Measurements from ENCODE around the gene VAV2.
A peak's percentile ranks its signal among the peaks of the same experiment; 100 is the strongest.
"Not testable (repeated sequence)": the region's sequence is repeated elsewhere in the genome, so short reads cannot be mapped to it uniquely, and the experiment has no call there.

VAV2 gene

DNA sequence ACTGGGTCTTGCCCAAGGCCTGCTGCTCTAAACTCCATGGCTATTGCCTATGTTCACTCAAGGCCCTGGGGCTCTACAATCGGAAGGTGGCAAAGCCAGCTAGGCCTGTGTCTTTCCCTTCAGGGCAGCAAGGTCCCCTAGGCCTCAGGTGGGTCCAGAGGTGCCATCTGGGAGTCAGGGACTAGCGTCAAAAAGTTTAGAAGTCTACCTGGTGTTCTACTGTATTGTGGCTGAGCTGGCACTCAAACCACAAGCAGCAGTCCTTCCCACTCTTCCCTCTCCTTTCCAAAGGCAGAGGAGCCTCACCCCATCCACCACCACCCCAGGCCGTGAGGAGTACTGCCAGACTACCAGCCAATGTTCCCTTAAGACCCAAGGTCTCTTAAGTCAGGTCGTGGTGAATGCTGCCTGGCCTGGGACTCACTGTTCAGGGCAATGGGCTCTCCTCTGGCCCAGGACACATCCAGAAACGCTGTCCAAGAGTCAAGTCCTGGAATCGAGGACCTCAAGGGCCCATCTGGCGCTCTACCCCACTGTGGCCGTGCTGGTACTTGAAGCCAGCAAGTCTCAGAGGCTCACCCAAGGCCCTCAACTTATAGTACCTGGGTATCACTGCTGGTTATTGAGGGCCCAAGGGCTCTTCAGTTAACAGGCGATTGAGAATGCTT is 241.0 kb downstream of the VAV2 start:
- H3K27ac ChIP-seq (replicated peaks; ENCODE audit: low read length), result no peak overlapping the region
- no peak overlapping the region for H3K4me2 ChIP-seq (ENCODE audit: insufficient read depth, low read length, poor library complexity, severe bottlenecking)
- H2AK5ac ChIP-seq (ENCODE audit: low read depth, low read length), result no peak overlapping the region
- no peak overlapping the region for H2BK5ac ChIP-seq (ENCODE audit: low read length)
- DNase-seq (ENCODE audit: low spot score), result no peak
- H2AFZ ChIP-seq (ENCODE audit: low read length), result no peak overlapping the region
- no peak overlapping the region for H3K23ac ChIP-seq (ENCODE audit: low read depth, low read length, poor library complexity)
- no peak overlapping the region for H3K14ac ChIP-seq (ENCODE audit: low read length)
- no peak overlapping the region for H3K18ac ChIP-seq (ENCODE audit: low read length)
- H3K79me1 ChIP-seq (ENCODE audit: low read depth, low read length), result no peaks in the 10 kb centered on the region
- no peaks in the 10 kb centered on the region for H3K36me3 ChIP-seq (replicated peaks in 1 of 2; ENCODE audit: control insufficient read depth in 2 of 2, insufficient read depth in 2 of 2, low read length in 2 of 2)
- no peak overlapping the region for H4K91ac ChIP-seq (ENCODE audit: low read depth, low read length, poor library complexity)
- H4K8ac ChIP-seq (ENCODE audit: low read depth, low read length), result no peak overlapping the region
- peaks cover 0 to 2% (median 0%) of the 10 kb centered on the region in 3 experiments for H3K27me3 ChIP-seq (ENCODE audit: control insufficient read depth in 3 of 3, insufficient read depth in 3 of 3, low read depth in 1 of 3, low read length in 3 of 3)
- H2BK12ac ChIP-seq (ENCODE audit: low read length), result no peak overlapping the region
- H3K4me1 ChIP-seq (ENCODE audit: control insufficient read depth in 2 of 2, insufficient read depth in 1 of 2, low read depth in 1 of 2, low read length in 2 of 2), result peaks cover 0 to 9% of the 10 kb centered on the region in 2 donors
- H3K4me3 ChIP-seq (ENCODE audit: low read length in 2 of 2), result no peak overlapping the region
- H3K9ac ChIP-seq (ENCODE audit: low read depth, low read length, poor library complexity), result no peak overlapping the region
- peaks cover 8 to 9% of the 10 kb centered on the region in 2 donors for H3K9me3 ChIP-seq (replicated peaks in 1 of 2; ENCODE audit: control insufficient read depth in 2 of 2, insufficient read depth in 1 of 2, low read depth in 1 of 2, low read length in 2 of 2)
- WGBS, 2 donors (ENCODE audit: extremely low coverage in 2 of 2, insufficient read length in 2 of 2, insufficient replicate concordance in 1 of 2), result no CpG with 5 or more reads among the region's 9 CpGs
- no peak overlapping the region for H2BK120ac ChIP-seq (ENCODE audit: low read depth, low read length)
- no peak overlapping the region for H3K4ac ChIP-seq (ENCODE audit: low read length)
- H2BK15ac ChIP-seq (ENCODE audit: low read length), result no peak overlapping the region

DNA sequence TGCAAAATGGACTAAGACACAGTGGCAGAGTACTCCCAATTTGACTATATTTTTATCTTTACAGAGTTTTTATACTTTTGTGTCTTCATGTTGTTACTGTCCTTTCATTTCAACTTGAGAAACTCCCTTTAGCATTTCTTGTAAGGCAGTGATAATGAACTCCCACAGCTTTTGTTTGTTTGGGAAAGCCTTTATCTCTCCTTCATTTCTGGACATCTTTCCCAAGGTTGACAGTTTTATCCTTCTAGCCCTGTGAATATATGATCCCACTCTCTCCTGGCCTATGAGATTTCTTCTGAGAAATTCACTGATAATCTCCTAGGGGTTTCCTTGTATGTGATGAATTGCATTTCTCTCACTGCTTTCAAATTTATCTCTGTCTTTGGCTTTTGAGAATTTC is 244.8 kb downstream of the VAV2 start:
- H2AK5ac ChIP-seq (ENCODE audit: low read depth, low read length), result no peak overlapping the region
- H2BK5ac ChIP-seq (ENCODE audit: low read length), result no peak overlapping the region
- H3K27ac ChIP-seq (replicated peaks; ENCODE audit: low read length), result no peak overlapping the region
- H3K18ac ChIP-seq (ENCODE audit: low read length), result no peak overlapping the region
- no peak overlapping the region for H2BK15ac ChIP-seq (ENCODE audit: low read length)
- no peak overlapping the region for H3K9ac ChIP-seq (ENCODE audit: low read depth, low read length, poor library complexity)
- H3K4me2 ChIP-seq (ENCODE audit: insufficient read depth, low read length, poor library complexity, severe bottlenecking), result no peak overlapping the region
- no peaks in the 10 kb centered on the region for H3K27me3 ChIP-seq (ENCODE audit: control insufficient read depth in 3 of 3, insufficient read depth in 3 of 3, low read depth in 1 of 3, low read length in 3 of 3)
- H4K91ac ChIP-seq (ENCODE audit: low read depth, low read length, poor library complexity), result no peak overlapping the region
- no peaks in the 10 kb centered on the region for H3K36me3 ChIP-seq (replicated peaks in 1 of 2; ENCODE audit: control insufficient read depth in 2 of 2, insufficient read depth in 2 of 2, low read length in 2 of 2)
- no peak overlapping the region for H2AFZ ChIP-seq (ENCODE audit: low read length)
- no peak for DNase-seq (ENCODE audit: low spot score)
- H3K14ac ChIP-seq (ENCODE audit: low read length), result no peak overlapping the region
- H3K79me1 ChIP-seq (ENCODE audit: low read depth, low read length), result no peaks in the 10 kb centered on the region
- H4K8ac ChIP-seq (ENCODE audit: low read depth, low read length), result no peak overlapping the region
- peaks cover 0 to 6% of the 10 kb centered on the region in 2 donors for H3K4me1 ChIP-seq (ENCODE audit: control insufficient read depth in 2 of 2, insufficient read depth in 1 of 2, low read depth in 1 of 2, low read length in 2 of 2)
- no peak overlapping the region for H3K23ac ChIP-seq (ENCODE audit: low read depth, low read length, poor library complexity)
- no peak overlapping the region for H3K4me3 ChIP-seq (ENCODE audit: low read length in 2 of 2)
- H3K4ac ChIP-seq (ENCODE audit: low read length), result no peak overlapping the region
- H2BK120ac ChIP-seq (ENCODE audit: low read depth, low read length), result no peak overlapping the region
- no peak overlapping the region for H2BK12ac ChIP-seq (ENCODE audit: low read length)
- peaks cover 4 to 5% of the 10 kb centered on the region in 2 donors for H3K9me3 ChIP-seq (replicated peaks in 1 of 2; ENCODE audit: control insufficient read depth in 2 of 2, insufficient read depth in 1 of 2, low read depth in 1 of 2, low read length in 2 of 2)

DNA sequence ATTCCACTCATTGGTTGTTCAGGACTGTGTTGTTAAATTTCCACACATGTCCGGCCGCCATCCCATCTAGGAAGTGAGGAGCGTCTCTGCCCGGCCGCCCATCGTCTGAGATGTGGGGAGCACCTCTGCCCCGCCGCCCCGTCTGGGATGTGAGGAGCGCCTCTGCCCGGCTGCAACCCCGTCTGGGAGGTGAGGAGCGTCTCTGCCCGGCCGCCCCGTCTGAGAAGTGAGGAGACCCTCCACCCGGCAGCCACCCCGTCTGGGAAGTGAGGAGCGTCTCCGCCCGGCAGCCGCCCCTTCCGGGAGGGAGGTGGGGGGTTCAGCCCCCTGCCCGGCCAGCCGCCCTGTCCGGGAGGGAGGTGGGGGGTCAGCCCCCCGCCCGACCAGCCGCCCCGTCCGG is 247.6 kb downstream of the VAV2 start:
- H3K79me1 ChIP-seq (ENCODE audit: low read depth, low read length); H3K9ac ChIP-seq (ENCODE audit: low read depth, low read length, poor library complexity); H3K23ac ChIP-seq (ENCODE audit: low read depth, low read length, poor library complexity); H3K4me3 ChIP-seq (ENCODE audit: low read length in 2 of 2); H2AFZ ChIP-seq (ENCODE audit: low read length); H4K91ac ChIP-seq (ENCODE audit: low read depth, low read length, poor library complexity); H3K9me3 ChIP-seq (replicated peaks in 1 of 2; ENCODE audit: control insufficient read depth in 2 of 2, insufficient read depth in 1 of 2, low read depth in 1 of 2, low read length in 2 of 2); H4K8ac ChIP-seq (ENCODE audit: low read depth, low read length); DNase-seq (ENCODE audit: low spot score); H3K4me1 ChIP-seq (ENCODE audit: control insufficient read depth in 2 of 2, insufficient read depth in 1 of 2, low read depth in 1 of 2, low read length in 2 of 2); H3K36me3 ChIP-seq (replicated peaks in 1 of 2; ENCODE audit: control insufficient read depth in 2 of 2, insufficient read depth in 2 of 2, low read length in 2 of 2); H2BK5ac ChIP-seq (ENCODE audit: low read length); H3K18ac ChIP-seq (ENCODE audit: low read length); H3K27ac ChIP-seq (replicated peaks; ENCODE audit: low read length); H2BK120ac ChIP-seq (ENCODE audit: low read depth, low read length); H3K4me2 ChIP-seq (ENCODE audit: insufficient read depth, low read length, poor library complexity, severe bottlenecking); H3K4ac ChIP-seq (ENCODE audit: low read length); H3K14ac ChIP-seq (ENCODE audit: low read length); H2AK5ac ChIP-seq (ENCODE audit: low read depth, low read length); H2BK15ac ChIP-seq (ENCODE audit: low read length); H2BK12ac ChIP-seq (ENCODE audit: low read length); H3K27me3 ChIP-seq (ENCODE audit: control insufficient read depth in 3 of 3, insufficient read depth in 3 of 3, low read depth in 1 of 3, low read length in 3 of 3): not testable (repeated sequence)
- no CpG with 5 or more reads among the region's 31 CpGs for WGBS, 2 donors (ENCODE audit: extremely low coverage in 2 of 2, insufficient read length in 2 of 2, insufficient replicate concordance in 1 of 2)

DNA sequence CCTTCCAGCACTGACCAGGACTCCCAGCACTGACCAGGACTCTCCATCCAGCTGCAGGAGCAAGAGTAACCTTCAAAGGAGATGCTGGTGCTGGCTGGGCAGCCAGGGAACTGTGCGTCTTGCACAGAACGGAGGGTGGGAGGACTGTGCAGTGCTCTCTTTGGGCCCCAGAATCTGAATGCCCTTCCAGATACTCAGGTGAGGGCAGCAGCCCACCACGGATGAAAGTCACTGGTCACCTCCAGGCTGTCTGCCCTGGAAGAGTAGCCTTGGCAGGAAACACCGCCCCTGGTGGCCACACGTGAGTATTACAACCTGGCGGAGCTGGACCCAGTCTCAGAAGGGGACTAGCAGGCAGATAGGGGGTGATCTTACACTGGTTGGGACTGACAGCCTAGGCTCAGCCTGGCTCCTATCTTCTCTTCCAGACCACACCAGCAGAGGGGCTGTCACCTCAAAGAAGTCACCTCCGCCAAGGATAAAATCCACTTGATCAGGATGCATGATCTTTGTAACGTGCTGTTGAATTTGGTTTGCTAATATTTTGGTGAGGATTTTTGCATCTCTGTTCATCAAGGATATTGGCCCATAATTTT is 249.2 kb downstream of the VAV2 start:
- peak; percentile 84 for DNase-seq (ENCODE audit: low spot score)
- no peak overlapping the region for H4K91ac ChIP-seq (ENCODE audit: low read depth, low read length, poor library complexity)
- no peaks in the 10 kb centered on the region for H3K36me3 ChIP-seq (replicated peaks in 1 of 2; ENCODE audit: control insufficient read depth in 2 of 2, insufficient read depth in 2 of 2, low read length in 2 of 2)
- no peak overlapping the region for H3K4me2 ChIP-seq (ENCODE audit: insufficient read depth, low read length, poor library complexity, severe bottlenecking)
- no peak overlapping the region for H2AFZ ChIP-seq (ENCODE audit: low read length)
- no peak overlapping the region for H2AK5ac ChIP-seq (ENCODE audit: low read depth, low read length)
- peaks cover 0 to 8% (median 0%) of the 10 kb centered on the region in 3 experiments for H3K27me3 ChIP-seq (ENCODE audit: control insufficient read depth in 3 of 3, insufficient read depth in 3 of 3, low read depth in 1 of 3, low read length in 3 of 3)
- H3K4ac ChIP-seq (ENCODE audit: low read length), result no peak overlapping the region
- no CpG with 5 or more reads among the region's 8 CpGs for WGBS, 2 donors (ENCODE audit: extremely low coverage in 2 of 2, insufficient read length in 2 of 2, insufficient replicate concordance in 1 of 2)
- no peak overlapping the region for H4K8ac ChIP-seq (ENCODE audit: low read depth, low read length)
- no peak overlapping the region for H3K23ac ChIP-seq (ENCODE audit: low read depth, low read length, poor library complexity)
- no peak overlapping the region for H2BK12ac ChIP-seq (ENCODE audit: low read length)
- peak overlapping the region; percentile 8 for H2BK5ac ChIP-seq (ENCODE audit: low read length)
- no peak overlapping the region for H3K9ac ChIP-seq (ENCODE audit: low read depth, low read length, poor library complexity)
- no peak overlapping the region for H2BK120ac ChIP-seq (ENCODE audit: low read depth, low read length)
- peaks cover 4 to 7% of the 10 kb centered on the region in 2 donors for H3K4me1 ChIP-seq (ENCODE audit: control insufficient read depth in 2 of 2, insufficient read depth in 1 of 2, low read depth in 1 of 2, low read length in 2 of 2)
- no peak overlapping the region for H2BK15ac ChIP-seq (ENCODE audit: low read length)
- no peaks in the 10 kb centered on the region for H3K79me1 ChIP-seq (ENCODE audit: low read depth, low read length)
- peak overlapping the region in 1 of 2 donors; percentile 15 for H3K4me3 ChIP-seq (ENCODE audit: low read length in 2 of 2)
- H3K9me3 ChIP-seq (replicated peaks in 1 of 2; ENCODE audit: control insufficient read depth in 2 of 2, insufficient read depth in 1 of 2, low read depth in 1 of 2, low read length in 2 of 2), result no peaks in the 10 kb centered on the region
- no peak overlapping the region for H3K27ac ChIP-seq (replicated peaks; ENCODE audit: low read length)
- H3K14ac ChIP-seq (ENCODE audit: low read length), result no peak overlapping the region
- no peak overlapping the region for H3K18ac ChIP-seq (ENCODE audit: low read length)

Measured in neuronal stem cell (in vitro differentiated cells).